Stimulated activated naive B cell treated with anti-CD40 and anti-IgM and Interleukin-4, amounts not matched to agents 10 μg/mL and 1 μg/mL and 100 μg/mL, for 72 hours (primary cell): ENCODE data around the gene MYEF2.

Experiments
- ATAC-seq, 2 donors: fragments of 150-1000 bp; cut with Tn5 transposase; replicated peaks; 2 replicates each; pipeline ENCODE4 v1.10.0; 2021; ENCODE audit warnings: moderate library complexity in 1 of 2
- DNase-seq: peaks from one replicate; pipeline ENCODE4 v3.0.0; 2021
- H3K27ac Mint-ChIP-seq: one replicate; pipeline ENCODE4 v1.8.0; 2022; ENCODE audit warnings: mild to moderate bottlenecking, mixed read lengths
- H3K27me3 Mint-ChIP-seq, 2 donors: one replicate each; pipeline ENCODE4 v1.8.0; 2022; ENCODE audit warnings: mixed read lengths in 2 of 2
- H3K36me3 Mint-ChIP-seq, 2 donors: one replicate each; pipeline ENCODE4 v1.8.0; 2022; ENCODE audit warnings: mixed read lengths in 2 of 2, mild to moderate bottlenecking in 1 of 2
- H3K4me1 Mint-ChIP-seq, 2 donors: one replicate each; pipeline ENCODE4 v1.8.0; 2022; ENCODE audit warnings: mixed read lengths in 2 of 2, mild to moderate bottlenecking in 1 of 2
- H3K4me3 Mint-ChIP-seq, 2 donors: one replicate each; pipeline ENCODE4 v1.8.0; 2022; ENCODE audit warnings: mild to moderate bottlenecking in 2 of 2, mixed read lengths in 2 of 2, moderate library complexity in 1 of 2
- H3K9me3 Mint-ChIP-seq, 2 donors: one replicate each; pipeline ENCODE4 v1.8.0; 2022; ENCODE audit warnings: mixed read lengths in 2 of 2, mild to moderate bottlenecking in 1 of 2

MYEF2 gene

DNA sequence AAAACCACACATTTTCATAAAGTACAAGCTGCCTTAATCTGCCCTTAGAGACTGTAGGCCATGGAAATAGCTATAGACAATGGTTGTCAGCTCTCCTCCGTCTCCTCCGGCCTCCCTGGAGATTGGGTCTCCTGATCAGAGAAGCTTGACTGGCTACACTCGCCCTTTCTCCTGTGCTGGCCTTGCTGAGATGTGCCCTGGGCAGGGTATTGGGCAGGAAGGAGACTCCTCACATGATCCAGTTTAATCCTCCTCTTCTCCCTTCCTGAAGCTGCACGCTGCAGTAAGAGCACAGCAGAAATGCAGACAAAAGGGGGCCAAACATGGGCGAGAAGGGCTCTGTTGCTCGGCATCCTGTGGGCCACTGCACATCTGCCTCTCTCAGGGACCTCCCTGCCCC, 57.4 kb downstream of the MYEF2 start, which contains the start of gene SLC24A5:
SLC24A5 (plus strand) TSS at position 246 of the 400 bp plus-strand sequence; CDS start at position 301, 55 bp downstream.
- ATAC-seq (no peak), DNase-seq (no peak)
- Mint-ChIP-seq H3K4me3 (no peak within 1 kb of the TSS), H3K27ac (no peak within 1 kb of the TSS), H3K36me3 (no peaks in the 10 kb centered on the region), H3K4me1 (no peaks in the 10 kb centered on the region), H3K9me3 (peaks cover 0 to 5% of the 10 kb centered on the region in 2 donors), H3K27me3 (peaks cover 4 to 13% of the 10 kb centered on the region in 2 donors)

- Mint-ChIP-seq H3K9me3 (peaks cover 0 to 5% of the 10 kb centered on the region in 2 donors), H3K27me3 (peaks cover 9 to 24% of the 10 kb centered on the region in 2 donors)
- ATAC-seq = no peak
Observed at GRCh38 chr15:48119277-48119676, 58.8 kb downstream of the MYEF2 start.

GRCh38 chr15:48112242-48112641, 65.9 kb downstream of the MYEF2 start:
- Mint-ChIP-seq H3K27me3 (peaks cover 17 to 35% of the 10 kb centered on the region in 2 donors), H3K4me3 (no peak overlapping the region), H3K36me3 (no peaks in the 10 kb centered on the region), H3K27ac (no peak overlapping the region), H3K9me3 (no peaks in the 10 kb centered on the region), H3K4me1 (no peaks in the 10 kb centered on the region)
- ATAC-seq (no peak), DNase-seq (no peak)

More at GRCh38 chr15:48119277-48119676, 58.8 kb downstream of the MYEF2 start:
- DNase-seq = no peak
- Mint-ChIP-seq H3K27ac (no peak overlapping the region), H3K4me3 (no peak overlapping the region), H3K36me3 (no peaks in the 10 kb centered on the region), H3K4me1 (no peaks in the 10 kb centered on the region)

DNA sequence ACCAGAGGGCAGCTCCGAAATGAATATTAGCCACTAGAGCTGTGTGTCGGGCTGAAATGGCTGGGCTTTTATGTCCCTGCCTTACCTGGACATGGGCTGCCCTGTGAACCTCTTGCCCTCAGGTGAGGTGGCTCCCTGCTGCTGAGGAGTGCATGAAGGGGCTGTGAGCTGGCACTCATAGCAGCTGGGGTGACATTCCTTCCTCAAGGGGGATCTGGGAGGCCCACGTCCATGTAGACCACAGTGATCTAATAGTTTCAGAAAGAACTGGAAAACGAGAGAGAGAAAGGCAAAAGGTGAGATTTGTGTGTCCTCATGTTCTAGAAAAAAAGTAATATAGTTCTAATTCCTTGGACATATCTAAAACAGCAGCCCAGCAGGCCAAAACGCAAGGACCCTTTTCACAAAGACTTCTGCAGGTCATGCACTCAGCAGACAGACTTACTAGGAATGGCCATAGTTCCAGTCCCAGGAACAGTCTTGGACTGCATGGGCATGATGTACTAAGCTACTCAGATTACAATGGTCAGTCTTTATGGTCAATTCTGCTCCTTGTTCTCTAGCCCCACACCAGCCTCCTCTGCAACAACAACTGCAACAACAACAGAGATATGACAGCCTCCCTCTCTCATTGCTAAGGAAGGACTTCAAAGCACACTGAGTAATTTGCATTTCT, 68.1 kb downstream of the MYEF2 start:
- Mint-ChIP-seq H3K9me3 (no peaks in the 10 kb centered on the region), H3K4me1 (no peaks in the 10 kb centered on the region), H3K36me3 (no peaks in the 10 kb centered on the region), H3K4me3 (no peak overlapping the region), H3K27me3 (peaks cover 22 to 33% of the 10 kb centered on the region in 2 donors), H3K27ac (no peak overlapping the region)
- ATAC-seq (no peak), DNase-seq (no peak)

GRCh38 chr15:48109212-48109611, 68.9 kb downstream of the MYEF2 start:
- Mint-ChIP-seq H3K36me3 (no peaks in the 10 kb centered on the region), H3K9me3 (no peaks in the 10 kb centered on the region), H3K27ac (no peak overlapping the region), H3K4me1 (no peaks in the 10 kb centered on the region), H3K4me3 (no peak overlapping the region), H3K27me3 (peaks cover 16 to 26% of the 10 kb centered on the region in 2 donors)
- DNase-seq (no peak), ATAC-seq (no peak)

DNA sequence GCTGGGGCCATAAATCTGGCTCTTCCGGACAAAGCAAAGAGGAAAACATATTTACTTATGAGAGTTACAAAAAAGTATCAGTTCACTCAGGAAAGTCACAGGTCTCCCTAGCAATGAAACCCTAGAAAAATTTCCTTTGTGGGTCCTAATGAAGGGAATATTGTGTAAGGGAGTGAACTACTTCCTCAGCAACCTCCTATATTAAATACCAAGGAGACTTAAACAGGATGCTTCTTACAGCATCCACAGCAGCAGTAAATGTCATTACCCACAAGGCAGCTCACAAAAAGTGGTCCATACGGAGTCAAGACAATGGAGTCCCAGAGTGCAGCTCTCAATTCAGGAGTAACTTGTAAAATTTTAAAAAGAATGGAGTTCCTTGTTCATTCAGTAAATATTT, 72.2 kb downstream of the MYEF2 start:
- ATAC-seq = no peak
- no peaks in the 10 kb centered on the region for H3K36me3 Mint-ChIP-seq
- H3K4me1 Mint-ChIP-seq = no peaks in the 10 kb centered on the region
- H3K27ac Mint-ChIP-seq = no peak overlapping the region
- no peaks in the 10 kb centered on the region for H3K9me3 Mint-ChIP-seq
- no peak for DNase-seq
- H3K4me3 Mint-ChIP-seq = no peak overlapping the region
- H3K27me3 Mint-ChIP-seq = peaks cover 13 to 25% of the 10 kb centered on the region in 2 donors

GRCh38 chr15:48103647-48104046, 74.4 kb downstream of the MYEF2 start:
- DNase-seq = no peak
- Mint-ChIP-seq H3K4me1 (no peaks in the 10 kb centered on the region), H3K27me3 (peaks cover 13 to 28% of the 10 kb centered on the region in 2 donors), H3K4me3 (no peak overlapping the region), H3K27ac (no peak overlapping the region), H3K36me3 (no peaks in the 10 kb centered on the region), H3K9me3 (no peaks in the 10 kb centered on the region)
- ATAC-seq = no peak

GRCh38 chr15:48102167-48102566, 75.9 kb downstream of the MYEF2 start:
- no peak overlapping the region for H3K27ac Mint-ChIP-seq
- ATAC-seq = no peak
- DNase-seq = no peak
- H3K27me3 Mint-ChIP-seq = peaks cover 9 to 22% of the 10 kb centered on the region in 2 donors
- no peaks in the 10 kb centered on the region for H3K4me1 Mint-ChIP-seq
- H3K4me3 Mint-ChIP-seq = no peak overlapping the region
- H3K36me3 Mint-ChIP-seq = no peaks in the 10 kb centered on the region
- no peaks in the 10 kb centered on the region for H3K9me3 Mint-ChIP-seq

- Mint-ChIP-seq H3K9me3 (no peaks in the 10 kb centered on the region), H3K27me3 (peaks cover 5 to 15% of the 10 kb centered on the region in 2 donors), H3K27ac (no peak overlapping the region), H3K36me3 (no peaks in the 10 kb centered on the region), H3K4me1 (no peaks in the 10 kb centered on the region), H3K4me3 (no peak overlapping the region)
- no peak for DNase-seq
- ATAC-seq = no peak
Observed at GRCh38 chr15:48101376-48101961, 76.6 kb downstream of the MYEF2 start.

DNA sequence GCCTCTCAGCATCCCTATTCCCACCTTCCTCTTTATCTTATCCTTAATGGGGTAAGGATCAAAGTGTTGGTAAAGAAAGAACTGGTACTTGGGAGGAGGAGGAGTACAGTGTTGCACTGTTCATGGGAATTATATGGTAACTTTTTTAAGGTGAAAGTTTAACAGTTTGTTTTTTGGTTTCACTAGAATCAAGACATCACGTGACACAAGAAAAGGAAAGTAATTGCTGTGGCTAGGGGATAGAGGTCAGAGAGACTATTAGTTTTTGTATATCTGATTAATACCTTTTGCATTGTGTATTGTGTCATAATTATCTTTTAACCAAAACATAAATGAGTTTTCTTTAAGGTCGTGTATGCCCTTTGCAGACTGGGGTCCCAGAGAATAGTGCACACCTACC, 80.8 kb downstream of the MYEF2 start:
- Mint-ChIP-seq H3K36me3 (no peaks in the 10 kb centered on the region), H3K4me3 (no peak overlapping the region), H3K4me1 (no peaks in the 10 kb centered on the region), H3K9me3 (peaks cover 0 to 3% of the 10 kb centered on the region in 2 donors), H3K27me3 (peaks cover 0 to 17% of the 10 kb centered on the region in 2 donors), H3K27ac (no peak overlapping the region)
- DNase-seq (no peak), ATAC-seq (no peak)

- ATAC-seq = no peak
- H3K9me3 Mint-ChIP-seq = peaks cover 0 to 3% of the 10 kb centered on the region in 2 donors
- DNase-seq = no peak
- peaks cover 0 to 17% of the 10 kb centered on the region in 2 donors for H3K27me3 Mint-ChIP-seq
- H3K4me1 Mint-ChIP-seq = no peaks in the 10 kb centered on the region
- H3K36me3 Mint-ChIP-seq = no peaks in the 10 kb centered on the region
- H3K4me3 Mint-ChIP-seq = no peak overlapping the region
- H3K27ac Mint-ChIP-seq = no peak overlapping the region
Observed at GRCh38 chr15:48096813-48097212, 81.3 kb downstream of the MYEF2 start.

- DNase-seq (no peak), ATAC-seq (no peak)
- Mint-ChIP-seq H3K4me1 (no peaks in the 10 kb centered on the region), H3K27me3 (peaks cover 0 to 17% of the 10 kb centered on the region in 2 donors), H3K27ac (no peak overlapping the region), H3K36me3 (no peaks in the 10 kb centered on the region), H3K4me3 (no peak overlapping the region), H3K9me3 (peaks cover 0 to 3% of the 10 kb centered on the region in 2 donors)
Observed at GRCh38 chr15:48096355-48096786, 81.7 kb downstream of the MYEF2 start.

- no peak overlapping the region for H3K27ac Mint-ChIP-seq
- no peaks in the 10 kb centered on the region for H3K36me3 Mint-ChIP-seq
- no peak for DNase-seq
- H3K9me3 Mint-ChIP-seq = peaks cover 0 to 3% of the 10 kb centered on the region in 2 donors
- peaks cover 0 to 11% of the 10 kb centered on the region in 2 donors for H3K27me3 Mint-ChIP-seq
- no peak overlapping the region for H3K4me3 Mint-ChIP-seq
- H3K4me1 Mint-ChIP-seq = no peaks in the 10 kb centered on the region
- ATAC-seq = no peak
Observed at GRCh38 chr15:48091522-48091921, 86.6 kb downstream of the MYEF2 start.

- DNase-seq = no peak
- ATAC-seq = no peak
- Mint-ChIP-seq H3K27me3 (peaks cover 0 to 11% of the 10 kb centered on the region in 2 donors), H3K27ac (no peak overlapping the region), H3K36me3 (no peaks in the 10 kb centered on the region), H3K9me3 (peaks cover 0 to 3% of the 10 kb centered on the region in 2 donors), H3K4me3 (no peak overlapping the region), H3K4me1 (no peaks in the 10 kb centered on the region)
Observed at GRCh38 chr15:48090666-48091065, 87.4 kb downstream of the MYEF2 start.

DNA sequence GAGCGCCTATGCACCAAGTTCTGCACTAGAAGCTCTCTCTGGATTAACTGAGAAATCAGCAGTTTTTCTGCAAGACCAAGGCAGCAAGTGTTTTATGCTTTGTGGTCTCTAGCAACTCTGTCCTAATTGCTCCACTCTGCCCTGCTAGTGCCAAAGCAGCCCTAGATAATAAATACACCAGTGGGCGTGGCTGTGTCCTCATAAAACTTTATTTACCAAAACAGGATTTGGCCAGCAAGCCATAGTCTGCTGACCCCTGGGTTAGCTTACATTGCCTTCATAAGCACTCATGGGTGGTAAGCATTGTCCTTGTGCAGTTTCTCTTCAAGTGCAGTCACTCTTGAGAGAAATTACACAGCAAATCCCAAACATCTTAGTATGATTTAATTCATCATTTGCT, 88.0 kb downstream of the MYEF2 start:
- no peaks in the 10 kb centered on the region for H3K4me1 Mint-ChIP-seq
- H3K4me3 Mint-ChIP-seq = no peak overlapping the region
- no peak for DNase-seq
- no peak for ATAC-seq
- H3K27ac Mint-ChIP-seq = no peak overlapping the region
- no peaks in the 10 kb centered on the region for H3K36me3 Mint-ChIP-seq
- H3K9me3 Mint-ChIP-seq = peaks cover 0 to 3% of the 10 kb centered on the region in 2 donors
- H3K27me3 Mint-ChIP-seq = peaks cover 0 to 10% of the 10 kb centered on the region in 2 donors
